C4-2B (cell line): Measurements from ENCODE around the gene FJX1.

Source experiments
- ZFX ChIP-seq: fragments of 450-650 bp; IDR thresholded peaks from 2 replicates; pipeline ENCODE4 v1.6.1; 2017
- TF ChIP-seq, protein P1 (sequence below): fragments of 450-650 bp; conservative IDR thresholded peaks from 2 replicates; pipeline ENCODE4 v1.5.1; 2017; ENCODE audit warnings: mild to moderate bottlenecking

DNA sequence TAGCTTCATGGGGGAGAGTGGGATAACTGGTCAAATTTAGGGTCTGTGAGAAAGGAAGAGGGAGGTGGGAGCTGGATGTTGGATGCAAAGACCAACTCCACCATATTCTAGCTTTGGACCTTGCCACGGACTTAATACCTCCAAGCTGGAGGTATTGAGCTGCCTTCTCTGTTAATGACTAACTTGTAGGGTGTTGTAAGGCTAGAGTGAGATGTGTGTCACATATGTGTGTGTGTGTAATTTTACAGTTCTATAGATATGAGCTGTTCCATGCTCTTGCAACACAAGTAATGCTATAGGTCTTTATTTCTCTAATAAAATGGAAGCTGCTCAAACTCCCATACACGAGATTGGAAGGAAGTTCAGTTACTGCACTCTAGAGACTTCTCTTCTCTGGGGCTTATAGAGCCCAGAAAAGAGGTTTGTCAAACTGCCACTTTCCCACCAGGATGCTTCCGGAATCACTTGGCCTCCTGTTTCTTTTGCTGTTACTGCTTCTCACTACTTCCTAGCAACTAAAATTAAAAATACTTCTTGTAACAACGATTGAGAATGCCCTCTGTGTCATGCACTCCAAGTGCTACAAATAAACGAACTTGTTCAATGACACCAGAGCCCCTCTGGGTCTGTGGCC lies 16.0 kb upstream of the FJX1 start:
- TF ChIP-seq, protein P1, sequence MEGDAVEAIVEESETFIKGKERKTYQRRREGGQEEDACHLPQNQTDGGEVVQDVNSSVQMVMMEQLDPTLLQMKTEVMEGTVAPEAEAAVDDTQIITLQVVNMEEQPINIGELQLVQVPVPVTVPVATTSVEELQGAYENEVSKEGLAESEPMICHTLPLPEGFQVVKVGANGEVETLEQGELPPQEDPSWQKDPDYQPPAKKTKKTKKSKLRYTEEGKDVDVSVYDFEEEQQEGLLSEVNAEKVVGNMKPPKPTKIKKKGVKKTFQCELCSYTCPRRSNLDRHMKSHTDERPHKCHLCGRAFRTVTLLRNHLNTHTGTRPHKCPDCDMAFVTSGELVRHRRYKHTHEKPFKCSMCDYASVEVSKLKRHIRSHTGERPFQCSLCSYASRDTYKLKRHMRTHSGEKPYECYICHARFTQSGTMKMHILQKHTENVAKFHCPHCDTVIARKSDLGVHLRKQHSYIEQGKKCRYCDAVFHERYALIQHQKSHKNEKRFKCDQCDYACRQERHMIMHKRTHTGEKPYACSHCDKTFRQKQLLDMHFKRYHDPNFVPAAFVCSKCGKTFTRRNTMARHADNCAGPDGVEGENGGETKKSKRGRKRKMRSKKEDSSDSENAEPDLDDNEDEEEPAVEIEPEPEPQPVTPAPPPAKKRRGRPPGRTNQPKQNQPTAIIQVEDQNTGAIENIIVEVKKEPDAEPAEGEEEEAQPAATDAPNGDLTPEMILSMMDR, result no peak
- no peak for TF ChIP-seq ZFX
